HEK293 (cell line): Measurements from ENCODE around the gene FHL1.

Experiments used
- ATF2 ChIP-seq: fragments of 450-650 bp; formaldehyde crosslinking; IDR thresholded peaks from 2 replicates; pipeline ENCODE4 v1.5.1; 2016; ENCODE audit warnings: missing biosample characterization, missing genetic modification characterization, low read depth
- ELK4 ChIP-seq: IDR thresholded peaks from 2 replicates; pipeline ENCODE4 v1.6.1; 2011; ENCODE audit warnings: mild to moderate bottlenecking, low read depth, low read length, borderline replicate concordance
- FEZF1 ChIP-seq: fragments of 450-650 bp; formaldehyde crosslinking; IDR thresholded peaks from 2 replicates; pipeline ENCODE4 v1.5.1; 2016; ENCODE audit warnings: missing biosample characterization, missing genetic modification characterization
- GFI1B ChIP-seq: fragments of 450-650 bp; formaldehyde crosslinking; IDR thresholded peaks from 2 replicates; pipeline ENCODE4 v1.5.1; 2016; ENCODE audit warnings: missing biosample characterization, missing genetic modification characterization
- GLI4 ChIP-seq: fragments of 450-650 bp; formaldehyde crosslinking; IDR thresholded peaks from 2 replicates; pipeline ENCODE4 v1.5.1; 2016; ENCODE audit warnings: missing biosample characterization, missing genetic modification characterization
- MYNN ChIP-seq: fragments of 450-650 bp; formaldehyde crosslinking; IDR thresholded peaks from 2 replicates; pipeline ENCODE4 v1.5.1; 2016; ENCODE audit warnings: missing biosample characterization, missing genetic modification characterization, borderline replicate concordance
- OSR2 ChIP-seq: fragments of 450-650 bp; formaldehyde crosslinking; IDR thresholded peaks from 2 replicates; pipeline ENCODE4 v1.5.1; 2016; ENCODE audit warnings: missing biosample characterization, missing genetic modification characterization
- SP3 ChIP-seq: fragments of 450-650 bp; formaldehyde crosslinking; IDR thresholded peaks from 2 replicates; pipeline ENCODE4 v1.5.1; 2016; ENCODE audit warnings: missing biosample characterization, missing genetic modification characterization
- YY2 ChIP-seq: fragments of 450-650 bp; formaldehyde crosslinking; IDR thresholded peaks from 2 replicates; pipeline ENCODE4 v1.5.1; 2016; ENCODE audit warnings: missing biosample characterization, missing genetic modification characterization
- ZBTB17 ChIP-seq: fragments of 450-650 bp; formaldehyde crosslinking; IDR thresholded peaks from 2 replicates; pipeline ENCODE4 v1.5.1; 2016; ENCODE audit warnings: missing biosample characterization, missing genetic modification characterization
- ZBTB44 ChIP-seq: fragments of 450-650 bp; IDR thresholded peaks from 2 replicates; pipeline ENCODE4 v1.5.1; 2018; ENCODE audit warnings: missing biosample characterization, mild to moderate bottlenecking, missing genetic modification characterization
- ZBTB8A ChIP-seq: fragments of 450-650 bp; formaldehyde crosslinking; IDR thresholded peaks from 2 replicates; pipeline ENCODE4 v1.5.1; 2016; ENCODE audit warnings: missing biosample characterization, missing genetic modification characterization
- ZFP37 ChIP-seq: fragments of 450-650 bp; formaldehyde crosslinking; IDR thresholded peaks from 2 replicates; pipeline ENCODE4 v1.5.1; 2016; ENCODE audit warnings: missing biosample characterization, missing genetic modification characterization
- ZNF248 ChIP-seq: fragments of 450-650 bp; formaldehyde crosslinking; IDR thresholded peaks from 2 replicates; pipeline ENCODE4 v1.5.1; 2017; ENCODE audit warnings: missing biosample characterization, missing genetic modification characterization
- ZNF26 ChIP-seq: fragments of 450-650 bp; formaldehyde crosslinking; IDR thresholded peaks from 2 replicates; pipeline ENCODE4 v1.5.1; 2016; ENCODE audit warnings: missing biosample characterization, missing genetic modification characterization
- ZNF354C ChIP-seq: fragments of 450-650 bp; formaldehyde crosslinking; IDR thresholded peaks from 2 replicates; pipeline ENCODE4 v1.5.1; 2016; ENCODE audit warnings: missing biosample characterization, missing genetic modification characterization, low read depth, borderline replicate concordance
- ZNF423 ChIP-seq: fragments of 450-650 bp; formaldehyde crosslinking; IDR thresholded peaks from 2 replicates; pipeline ENCODE4 v1.5.1; 2016; ENCODE audit warnings: missing biosample characterization, missing genetic modification characterization
- ZNF426 ChIP-seq: fragments of 450-650 bp; formaldehyde crosslinking; IDR thresholded peaks from 2 replicates; pipeline ENCODE4 v1.5.1; 2017; ENCODE audit warnings: missing biosample characterization, missing genetic modification characterization, mild to moderate bottlenecking, inconsistent platforms, moderate library complexity
- ZNF555 ChIP-seq: fragments of 450-650 bp; formaldehyde crosslinking; conservative IDR thresholded peaks from 2 replicates; pipeline ENCODE4 v1.5.1; 2017; ENCODE audit warnings: missing biosample characterization, mild to moderate bottlenecking, missing genetic modification characterization, inconsistent platforms
- ZNF585B ChIP-seq: fragments of 450-650 bp; formaldehyde crosslinking; IDR thresholded peaks from 2 replicates; pipeline ENCODE4 v1.5.1; 2016; ENCODE audit warnings: missing biosample characterization, missing genetic modification characterization
- ZNF610 ChIP-seq: fragments of 450-650 bp; formaldehyde crosslinking; IDR thresholded peaks from 2 replicates; pipeline ENCODE4 v1.5.1; 2016; ENCODE audit warnings: missing biosample characterization, missing genetic modification characterization, borderline replicate concordance
- ZNF654 ChIP-seq: fragments of 450-650 bp; formaldehyde crosslinking; IDR thresholded peaks from 2 replicates; pipeline ENCODE4 v1.5.1; 2016; ENCODE audit warnings: low read depth, missing biosample characterization, missing genetic modification characterization
- ZNF777 ChIP-seq: fragments of 450-650 bp; formaldehyde crosslinking; IDR thresholded peaks from 2 replicates; pipeline ENCODE4 v1.5.1; 2017; ENCODE audit warnings: missing biosample characterization, missing genetic modification characterization, borderline replicate concordance
- ZNF785 ChIP-seq: fragments of 450-650 bp; formaldehyde crosslinking; IDR thresholded peaks from 2 replicates; pipeline ENCODE4 v1.5.1; 2016; ENCODE audit warnings: missing biosample characterization, missing genetic modification characterization
- ZNF791 ChIP-seq: fragments of 450-650 bp; formaldehyde crosslinking; IDR thresholded peaks from 2 replicates; pipeline ENCODE4 v1.5.1; 2016; ENCODE audit warnings: missing biosample characterization, missing genetic modification characterization
- TF ChIP-seq, protein P1 (sequence below): fragments of 450-650 bp; formaldehyde crosslinking; IDR thresholded peaks from 2 replicates; pipeline ENCODE4 v1.5.1; 2016; ENCODE audit warnings: missing biosample characterization, missing genetic modification characterization, low read depth
- TF ChIP-seq, protein P2 (sequence below): fragments of 450-650 bp; formaldehyde crosslinking; conservative IDR thresholded peaks from 2 replicates; pipeline ENCODE4 v1.5.1; 2016; ENCODE audit warnings: low read depth, missing biosample characterization, missing genetic modification characterization

FHL1 gene

GRCh38 chrX:136130931-136131833, 16.2 kb upstream of the FHL1 start (continued):
- TF ChIP-seq GLI4 (tag by site-specific recombination) (no peak), ELK4 (no peak), ZNF426 (no peak), ZNF585B (no peak), ATF2 (peak; percentile 78; the same call in 1 of the 2 replicates), ZNF26 (tag by site-specific recombination) (no peak), SP3 (tag by site-specific recombination) (peak; percentile 57; the same call in 1 of the 2 replicates), YY2 (tag by site-specific recombination) (no peak), FEZF1 (tag by site-specific recombination) (peak; percentile 95), ZNF777 (tag by site-specific recombination) (no peak), GFI1B (tag by site-specific recombination) (peak; percentile 16; the same call in 1 of the 2 replicates), ZNF791 (tag by site-specific recombination) (no peak; the same call in 1 of the 2 replicates), ZNF785 (tag by site-specific recombination) (no peak), ZNF354C (tag by site-specific recombination) (no peak), ZNF248 (tag by site-specific recombination) (no peak), ZBTB44 (tag by site-specific recombination) (peak; percentile 72; the same call in 1 of the 2 replicates), ZNF610 (0 out of 2 replicates have a peak, but pooled peaks have one; percentile 52), ZNF654 (tag by site-specific recombination) (no peak), ZBTB8A (tag by site-specific recombination) (0 out of 2 replicates have a peak, but pooled peaks have one; percentile 25), ZNF555 (tag by site-specific recombination) (no peak), ZNF423 (no peak), ZBTB17 (peak; percentile 91), MYNN (tag by site-specific recombination) (no peak), OSR2 (tag by site-specific recombination) (peak; percentile 99), ZFP37 (tag by site-specific recombination) (no peak; the same call in 1 of the 2 replicates)
- TF ChIP-seq, protein P1, sequence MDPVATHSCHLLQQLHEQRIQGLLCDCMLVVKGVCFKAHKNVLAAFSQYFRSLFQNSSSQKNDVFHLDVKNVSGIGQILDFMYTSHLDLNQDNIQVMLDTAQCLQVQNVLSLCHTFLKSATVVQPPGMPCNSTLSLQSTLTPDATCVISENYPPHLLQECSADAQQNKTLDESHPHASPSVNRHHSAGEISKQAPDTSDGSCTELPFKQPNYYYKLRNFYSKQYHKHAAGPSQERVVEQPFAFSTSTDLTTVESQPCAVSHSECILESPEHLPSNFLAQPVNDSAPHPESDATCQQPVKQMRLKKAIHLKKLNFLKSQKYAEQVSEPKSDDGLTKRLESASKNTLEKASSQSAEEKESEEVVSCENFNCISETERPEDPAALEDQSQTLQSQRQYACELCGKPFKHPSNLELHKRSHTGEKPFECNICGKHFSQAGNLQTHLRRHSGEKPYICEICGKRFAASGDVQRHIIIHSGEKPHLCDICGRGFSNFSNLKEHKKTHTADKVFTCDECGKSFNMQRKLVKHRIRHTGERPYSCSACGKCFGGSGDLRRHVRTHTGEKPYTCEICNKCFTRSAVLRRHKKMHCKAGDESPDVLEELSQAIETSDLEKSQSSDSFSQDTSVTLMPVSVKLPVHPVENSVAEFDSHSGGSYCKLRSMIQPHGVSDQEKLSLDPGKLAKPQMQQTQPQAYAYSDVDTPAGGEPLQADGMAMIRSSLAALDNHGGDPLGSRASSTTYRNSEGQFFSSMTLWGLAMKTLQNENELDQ (tag by site-specific recombination): no peak
- TF ChIP-seq, protein P2, sequence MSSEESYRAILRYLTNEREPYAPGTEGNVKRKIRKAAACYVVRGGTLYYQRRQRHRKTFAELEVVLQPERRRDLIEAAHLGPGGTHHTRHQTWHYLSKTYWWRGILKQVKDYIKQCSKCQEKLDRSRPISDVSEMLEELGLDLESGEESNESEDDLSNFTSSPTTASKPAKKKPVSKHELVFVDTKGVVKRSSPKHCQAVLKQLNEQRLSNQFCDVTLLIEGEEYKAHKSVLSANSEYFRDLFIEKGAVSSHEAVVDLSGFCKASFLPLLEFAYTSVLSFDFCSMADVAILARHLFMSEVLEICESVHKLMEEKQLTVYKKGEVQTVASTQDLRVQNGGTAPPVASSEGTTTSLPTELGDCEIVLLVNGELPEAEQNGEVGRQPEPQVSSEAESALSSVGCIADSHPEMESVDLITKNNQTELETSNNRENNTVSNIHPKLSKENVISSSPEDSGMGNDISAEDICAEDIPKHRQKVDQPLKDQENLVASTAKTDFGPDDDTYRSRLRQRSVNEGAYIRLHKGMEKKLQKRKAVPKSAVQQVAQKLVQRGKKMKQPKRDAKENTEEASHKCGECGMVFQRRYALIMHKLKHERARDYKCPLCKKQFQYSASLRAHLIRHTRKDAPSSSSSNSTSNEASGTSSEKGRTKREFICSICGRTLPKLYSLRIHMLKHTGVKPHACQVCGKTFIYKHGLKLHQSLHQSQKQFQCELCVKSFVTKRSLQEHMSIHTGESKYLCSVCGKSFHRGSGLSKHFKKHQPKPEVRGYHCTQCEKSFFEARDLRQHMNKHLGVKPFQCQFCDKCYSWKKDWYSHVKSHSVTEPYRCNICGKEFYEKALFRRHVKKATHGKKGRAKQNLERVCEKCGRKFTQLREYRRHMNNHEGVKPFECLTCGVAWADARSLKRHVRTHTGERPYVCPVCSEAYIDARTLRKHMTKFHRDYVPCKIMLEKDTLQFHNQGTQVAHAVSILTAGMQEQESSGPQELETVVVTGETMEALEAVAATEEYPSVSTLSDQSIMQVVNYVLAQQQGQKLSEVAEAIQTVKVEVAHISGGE: no peak
